DND-41 (cell line): ENCODE results near the gene PPIL1.
"Not testable (repeated sequence)": the region's sequence is repeated elsewhere in the genome, so short reads cannot be mapped to it uniquely, and the experiment has no call there.

Experiments used
- ATAC-seq: fragments of 200-7000 bp; cut with Tn5 transposase; 3 replicates; pipeline ENCODE4 v1.9.1; 2021; ENCODE audit warnings: low read depth; ENCODE audit not compliant: insufficient read depth
- DNase-seq: peaks from one replicate; pipeline ENCODE4 v3.0.0-alpha.2; 2020
- H2AFZ ChIP-seq: 2 replicates; pipeline ENCODE4 v1.6.0; 2012; ENCODE audit warnings: low read depth, low read length
- H3K27ac ChIP-seq: 2 replicates; pipeline ENCODE4 v1.5.1; 2012; ENCODE audit warnings: low read length, inconsistent platforms
- H3K27me3 ChIP-seq: fragments of 200-600 bp; sonication (generic); 2 replicates; pipeline ENCODE4 v1.6.0; 2012; ENCODE audit warnings: low read length, mild to moderate bottlenecking, inconsistent platforms; ENCODE audit not compliant: insufficient read depth, poor library complexity
- H3K36me3 ChIP-seq: 2 replicates; pipeline ENCODE4 v1.5.1; 2012; ENCODE audit warnings: low read length, inconsistent platforms; ENCODE audit not compliant: insufficient read depth
- H3K4me1 ChIP-seq: 2 replicates; pipeline ENCODE4 v1.5.1; 2012; ENCODE audit warnings: mild to moderate bottlenecking, low read length; ENCODE audit not compliant: insufficient read depth
- H3K4me2 ChIP-seq: 2 replicates; pipeline ENCODE4 v1.6.0; 2012; ENCODE audit warnings: mild to moderate bottlenecking, moderate library complexity, low read length, inconsistent platforms; ENCODE audit not compliant: insufficient read depth
- H3K4me3 ChIP-seq, 2 experiments: fragments of 200-600 bp in 1 of 2; shearing (Covaris generic) in 1 of 2; 2 replicates each; pipeline ENCODE4 v1.5.1; 2012 to 2016; ENCODE audit warnings: inconsistent platforms in 2 of 2, low read length in 2 of 2, mild to moderate bottlenecking in 2 of 2, low read depth in 1 of 2, moderate library complexity in 1 of 2
- H3K79me2 ChIP-seq: 2 replicates; pipeline ENCODE4 v1.6.0; 2012; ENCODE audit warnings: low read length, inconsistent platforms; ENCODE audit not compliant: insufficient read depth
- H3K9ac ChIP-seq: 2 replicates; pipeline ENCODE4 v1.6.0; 2012; ENCODE audit warnings: low read depth, mild to moderate bottlenecking, inconsistent platforms, low read length, moderate library complexity
- H3K9me3 ChIP-seq: 2 replicates; pipeline ENCODE4 v1.5.1; 2012; ENCODE audit warnings: low read length, moderate library complexity, mild to moderate bottlenecking, inconsistent platforms; ENCODE audit not compliant: insufficient read depth, severe bottlenecking
- H4K20me1 ChIP-seq: 2 replicates; pipeline ENCODE4 v1.6.0; 2012; ENCODE audit warnings: low read length; ENCODE audit not compliant: insufficient read depth
- CTCF ChIP-seq: IDR thresholded peaks from 2 replicates; pipeline ENCODE4 v1.5.1; 2012; ENCODE audit warnings: borderline replicate concordance, low read length, moderate library complexity, mild to moderate bottlenecking; ENCODE audit not compliant: poor library complexity, severe bottlenecking; ENCODE audit errors: extremely low read depth
- EZH2 ChIP-seq: IDR thresholded peaks from 3 replicates; pipeline ENCODE4 v1.6.1; 2012; ENCODE audit warnings: borderline replicate concordance, low read depth, mild to moderate bottlenecking, moderate library complexity, low read length, inconsistent platforms; ENCODE audit not compliant: severe bottlenecking

PPIL1 gene

DNA sequence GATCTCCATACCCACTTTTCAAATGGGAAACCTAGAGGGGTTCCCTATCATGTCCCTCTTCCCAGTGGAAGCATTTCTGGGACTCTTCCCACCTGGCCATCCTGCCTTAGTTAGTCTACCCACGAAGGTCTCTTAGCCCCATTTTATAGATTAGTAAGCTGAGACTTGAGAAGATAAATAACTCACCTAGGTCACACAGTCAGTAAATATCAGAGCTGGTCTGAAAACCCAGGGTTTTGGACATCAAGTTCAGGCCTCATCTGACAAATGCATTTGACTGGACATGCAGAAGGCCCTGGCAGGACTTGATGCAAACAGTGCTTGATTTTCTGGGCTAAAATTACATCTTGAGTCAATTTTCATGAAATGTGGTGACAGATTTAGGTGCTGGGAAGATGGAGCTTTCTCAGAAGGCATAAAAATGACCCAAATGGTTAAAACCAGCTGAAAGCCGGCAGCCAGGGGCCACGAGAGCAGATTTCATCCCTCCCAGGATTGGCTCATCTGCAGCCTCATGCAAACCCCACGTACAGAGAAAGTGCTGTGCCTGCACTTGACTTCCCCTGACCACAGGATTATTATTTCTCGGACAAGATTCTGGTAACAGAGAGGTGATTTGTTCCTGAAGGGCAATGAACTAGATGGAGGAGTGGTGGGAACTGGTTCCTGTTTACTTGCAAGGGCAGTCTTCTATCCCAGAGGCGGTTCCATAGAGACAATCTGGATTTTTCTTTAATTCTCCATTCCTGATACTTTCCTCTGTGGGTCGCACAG, 58.5 kb downstream of the PPIL1 start:
- DNase-seq (no peak), ATAC-seq (no peak)
- no peak for TF ChIP-seq EZH2
- no peak for TF ChIP-seq CTCF
- Histone ChIP-seq H3K9ac (no peak overlapping the region), H3K79me2 (no peaks in the 10 kb centered on the region), H3K36me3 (no peaks in the 10 kb centered on the region), H3K9me3 (no peaks in the 10 kb centered on the region), H3K27me3 (no peaks in the 10 kb centered on the region), H4K20me1 (no peaks in the 10 kb centered on the region), H3K4me3 (no peak overlapping the region), H3K4me1 (no peaks in the 10 kb centered on the region), H3K27ac (no peak overlapping the region), H3K4me2 (no peak overlapping the region), H2AFZ (no peak overlapping the region)

- H3K27ac ChIP-seq: no peak overlapping the region
- DNase-seq (no peak), ATAC-seq (no peak)
- no peak overlapping the region for H3K4me3 ChIP-seq
- no peaks in the 10 kb centered on the region for H3K9me3 ChIP-seq
- no peaks in the 10 kb centered on the region for H4K20me1 ChIP-seq
- no peaks in the 10 kb centered on the region for H3K4me1 ChIP-seq
- no peaks in the 10 kb centered on the region for H3K27me3 ChIP-seq
- H2AFZ ChIP-seq: no peak overlapping the region
- no peaks in the 10 kb centered on the region for H3K36me3 ChIP-seq
- no peaks in the 10 kb centered on the region for H3K79me2 ChIP-seq
- H3K4me2 ChIP-seq: no peak overlapping the region
- TF ChIP-seq CTCF (no peak), EZH2 (no peak)
- no peak overlapping the region for H3K9ac ChIP-seq
These were observed 60.4 kb downstream of the PPIL1 start for GRCh38 chr6:36814249-36814648.

DNA sequence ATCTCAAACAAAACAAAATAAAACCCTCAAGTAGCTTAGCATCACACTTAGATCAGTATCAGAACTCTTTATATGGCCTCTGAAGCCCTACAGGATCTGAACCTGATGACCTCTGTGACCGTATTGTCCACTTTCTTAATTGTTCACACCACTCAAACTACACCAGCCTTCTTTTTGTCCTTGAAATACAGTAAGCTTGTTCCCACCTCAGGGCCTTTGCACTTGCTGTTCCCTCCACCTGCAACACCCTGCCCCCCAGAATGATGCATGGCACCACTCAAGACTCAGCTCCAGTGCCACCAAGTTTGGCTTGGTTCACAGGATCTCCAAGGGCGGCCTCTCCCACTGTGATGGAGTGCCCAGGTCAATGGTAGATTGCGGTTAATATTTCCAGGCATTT, 61.1 kb downstream of the PPIL1 start:
- no peak overlapping the region for H3K27ac ChIP-seq
- H3K9ac ChIP-seq: no peak overlapping the region
- no peak for TF ChIP-seq CTCF
- no peak for TF ChIP-seq EZH2
- no peaks in the 10 kb centered on the region for H3K79me2 ChIP-seq
- no peaks in the 10 kb centered on the region for H3K4me1 ChIP-seq
- H3K36me3 ChIP-seq: no peaks in the 10 kb centered on the region
- H3K27me3 ChIP-seq: no peaks in the 10 kb centered on the region
- H4K20me1 ChIP-seq: no peaks in the 10 kb centered on the region
- no peak overlapping the region for H3K4me2 ChIP-seq
- H3K4me3 ChIP-seq: no peak overlapping the region
- H3K9me3 ChIP-seq: no peaks in the 10 kb centered on the region
- no peak for DNase-seq
- ATAC-seq: no peak
- no peak overlapping the region for H2AFZ ChIP-seq

DNA sequence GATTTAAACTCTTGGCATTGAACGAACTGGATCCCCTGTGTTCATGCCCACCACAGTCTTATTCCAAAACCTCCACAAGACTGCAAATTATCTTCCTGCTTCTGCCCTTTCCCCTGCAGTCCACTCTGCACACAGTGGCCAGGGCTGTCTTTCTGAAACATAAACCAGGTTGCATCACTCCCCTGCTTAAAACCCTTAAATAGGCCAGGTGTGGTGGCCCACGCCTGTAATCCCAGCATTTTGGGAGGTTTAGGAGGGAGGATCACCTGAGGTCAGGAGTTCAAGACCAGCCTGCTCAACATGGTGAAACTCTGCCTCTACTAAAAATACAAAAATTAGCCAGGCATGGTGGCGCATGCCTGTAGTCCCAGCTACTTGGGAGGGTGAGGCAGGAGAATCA, 61.6 kb downstream of the PPIL1 start:
- H3K79me2 ChIP-seq, H3K27me3 ChIP-seq, H3K36me3 ChIP-seq, ATAC-seq, H3K9ac ChIP-seq, DNase-seq, H3K4me1 ChIP-seq, H4K20me1 ChIP-seq, H3K4me2 ChIP-seq, H3K4me3 ChIP-seq, H2AFZ ChIP-seq, H3K27ac ChIP-seq, H3K9me3 ChIP-seq: not testable (repeated sequence)
